ENCODE data around the gene EDN1.

Gene EDN1

DNA sequence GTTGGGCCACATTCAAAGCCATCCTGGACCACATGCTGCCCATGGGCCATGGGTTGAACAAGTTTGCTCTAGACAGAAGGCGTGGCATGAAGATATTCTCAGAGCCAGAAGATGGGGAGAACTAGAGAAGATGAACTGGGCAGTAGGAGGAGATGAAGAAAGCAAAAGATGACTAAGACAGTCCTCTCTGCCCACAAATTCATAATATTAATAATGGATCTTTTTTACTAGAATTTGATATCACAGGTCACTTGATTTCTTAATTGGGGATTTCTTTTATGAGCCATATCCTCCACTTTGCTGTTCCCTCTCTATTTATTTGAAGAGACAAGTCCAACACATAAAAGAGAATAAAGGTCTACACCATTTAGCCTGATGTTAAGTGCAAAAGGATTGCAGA is 25.5 kb upstream of the EDN1 start:
- H3K9me3 ChIP-seq, result no peaks in the 10 kb centered on the region
- TF ChIP-seq, protein P1, sequence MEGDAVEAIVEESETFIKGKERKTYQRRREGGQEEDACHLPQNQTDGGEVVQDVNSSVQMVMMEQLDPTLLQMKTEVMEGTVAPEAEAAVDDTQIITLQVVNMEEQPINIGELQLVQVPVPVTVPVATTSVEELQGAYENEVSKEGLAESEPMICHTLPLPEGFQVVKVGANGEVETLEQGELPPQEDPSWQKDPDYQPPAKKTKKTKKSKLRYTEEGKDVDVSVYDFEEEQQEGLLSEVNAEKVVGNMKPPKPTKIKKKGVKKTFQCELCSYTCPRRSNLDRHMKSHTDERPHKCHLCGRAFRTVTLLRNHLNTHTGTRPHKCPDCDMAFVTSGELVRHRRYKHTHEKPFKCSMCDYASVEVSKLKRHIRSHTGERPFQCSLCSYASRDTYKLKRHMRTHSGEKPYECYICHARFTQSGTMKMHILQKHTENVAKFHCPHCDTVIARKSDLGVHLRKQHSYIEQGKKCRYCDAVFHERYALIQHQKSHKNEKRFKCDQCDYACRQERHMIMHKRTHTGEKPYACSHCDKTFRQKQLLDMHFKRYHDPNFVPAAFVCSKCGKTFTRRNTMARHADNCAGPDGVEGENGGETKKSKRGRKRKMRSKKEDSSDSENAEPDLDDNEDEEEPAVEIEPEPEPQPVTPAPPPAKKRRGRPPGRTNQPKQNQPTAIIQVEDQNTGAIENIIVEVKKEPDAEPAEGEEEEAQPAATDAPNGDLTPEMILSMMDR (IDR thresholded peaks at IDR 0.05), result no peak
- H3K36me3 ChIP-seq, result no peaks in the 10 kb centered on the region
- peak overlapping the region; percentile 80 for H3K27ac ChIP-seq
- H3K4me1 ChIP-seq (ENCODE audit: control insufficient read depth in 1 of 2, insufficient read depth in 1 of 2, low read depth in 1 of 2, low read length in 1 of 2), result peaks cover 30 to 39% of the 10 kb centered on the region in 2 experiments
- no peak overlapping the region for H3K4me3 ChIP-seq (ENCODE audit: low read depth in 1 of 2, low read length in 1 of 2)
- no peaks in the 10 kb centered on the region for H3K27me3 ChIP-seq

- no peaks in the 10 kb centered on the region for H3K36me3 ChIP-seq
- TF ChIP-seq, protein P1 (IDR thresholded peaks at IDR 0.05), result no peak
- H3K27ac ChIP-seq, result peak overlapping the region; percentile 80
- no peaks in the 10 kb centered on the region for H3K27me3 ChIP-seq
- no peaks in the 10 kb centered on the region for H3K9me3 ChIP-seq
- peaks cover 30 to 39% of the 10 kb centered on the region in 2 experiments for H3K4me1 ChIP-seq (ENCODE audit: control insufficient read depth in 1 of 2, insufficient read depth in 1 of 2, low read depth in 1 of 2, low read length in 1 of 2)
- peak overlapping the region in 1 of 2 experiments; percentile 31 for H3K4me3 ChIP-seq (ENCODE audit: low read depth in 1 of 2, low read length in 1 of 2)
Measured at GRCh38 chr6:12265296-12265695, 24.9 kb upstream of the EDN1 start.

DNA sequence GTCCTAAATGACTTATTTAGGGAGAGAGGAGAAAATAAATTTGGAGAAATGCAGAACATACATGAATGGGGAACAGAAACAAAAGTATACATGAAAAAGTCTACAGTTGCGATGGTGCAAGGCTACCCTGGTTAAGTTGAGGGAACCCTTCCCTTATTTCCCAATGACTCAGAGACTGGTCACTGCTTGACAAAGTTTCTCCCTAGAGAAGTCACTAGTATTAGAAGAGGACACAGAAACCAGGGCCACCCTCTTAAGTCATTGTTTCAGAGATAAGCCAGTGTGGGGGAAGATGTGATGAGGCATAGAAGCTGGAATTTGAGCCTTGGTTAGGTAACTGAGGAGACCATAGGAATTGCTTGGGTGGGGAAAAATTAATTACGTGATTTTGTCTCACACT is 24.4 kb upstream of the EDN1 start:
- Histone ChIP-seq H3K27ac (peak overlapping the region; percentile 80), H3K36me3 (no peaks in the 10 kb centered on the region), H3K4me3 (ENCODE audit: low read depth in 1 of 2, low read length in 1 of 2) (peak overlapping the region in 1 of 2 experiments; percentile 31), H3K4me1 (ENCODE audit: control insufficient read depth in 1 of 2, insufficient read depth in 1 of 2, low read depth in 1 of 2, low read length in 1 of 2) (peaks cover 30 to 39% of the 10 kb centered on the region in 2 experiments), H3K27me3 (no peaks in the 10 kb centered on the region), H3K9me3 (no peaks in the 10 kb centered on the region)
- TF ChIP-seq, protein P1 (IDR thresholded peaks at IDR 0.05), result no peak

DNA sequence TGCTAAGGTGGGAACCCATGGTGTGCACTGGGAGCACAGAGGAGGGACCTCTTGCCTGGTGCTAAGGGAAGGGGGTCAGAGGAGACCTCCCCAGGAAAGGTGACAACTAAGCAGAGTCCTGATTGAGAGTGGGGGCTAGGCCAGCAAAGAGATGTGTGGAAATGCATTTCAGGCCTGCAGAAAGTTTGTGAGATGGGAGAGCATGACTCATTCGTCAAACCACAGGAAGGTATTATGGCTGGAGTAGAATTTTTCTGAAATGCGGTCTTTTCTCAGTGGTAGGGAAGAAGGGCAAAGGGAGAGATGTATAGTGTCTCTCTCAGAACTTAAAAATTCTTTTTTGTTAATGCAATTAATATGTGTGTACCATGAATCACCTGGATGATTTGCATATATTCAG is 23.6 kb upstream of the EDN1 start:
- no peaks in the 10 kb centered on the region for H3K9me3 ChIP-seq
- H3K36me3 ChIP-seq, result no peaks in the 10 kb centered on the region
- TF ChIP-seq, protein P1 (IDR thresholded peaks at IDR 0.05), result no peak
- peak overlapping the region; percentile 80 for H3K27ac ChIP-seq
- peaks cover 27 to 36% of the 10 kb centered on the region in 2 experiments for H3K4me1 ChIP-seq (ENCODE audit: control insufficient read depth in 1 of 2, insufficient read depth in 1 of 2, low read depth in 1 of 2, low read length in 1 of 2)
- no peaks in the 10 kb centered on the region for H3K27me3 ChIP-seq
- no peak overlapping the region for H3K4me3 ChIP-seq (ENCODE audit: low read depth in 1 of 2, low read length in 1 of 2)

- Histone ChIP-seq H3K4me3 (ENCODE audit: low read depth in 1 of 2, low read length in 1 of 2) (no peak overlapping the region), H3K27ac (peak overlapping the region; percentile 7), H3K27me3 (no peaks in the 10 kb centered on the region), H3K36me3 (no peaks in the 10 kb centered on the region), H3K9me3 (no peaks in the 10 kb centered on the region), H3K4me1 (ENCODE audit: control insufficient read depth in 1 of 2, insufficient read depth in 1 of 2, low read depth in 1 of 2, low read length in 1 of 2) (peaks cover 27 to 33% of the 10 kb centered on the region in 2 experiments)
- TF ChIP-seq, protein P1 (IDR thresholded peaks at IDR 0.05), result no peak
Measured at GRCh38 chr6:12269110-12269509, 21.1 kb upstream of the EDN1 start.

Measured in neutrophil (primary cell).